Peyer's patch (tissue), 4 donors: ENCODE measurements around the gene KCNT1.

Experiments used
- POLR2A ChIP-seq, 2 donors: fragments of 450-650 bp; IDR thresholded peaks; one replicate each; pipeline ENCODE4 v1.5.1; 2017; ENCODE audit warnings: antibody characterized with exemption in 2 of 2, mild to moderate bottlenecking in 2 of 2, moderate library complexity in 2 of 2
- TF ChIP-seq, protein P1 (sequence below), 6 experiments: fragments of 450-650 bp in 4 of 6; fragments of 200-600 bp in 2 of 6; sonication (generic) in 1 of 6; IDR thresholded peaks; one replicate each; pipeline ENCODE4 v1.5.1; 2017 to 2019; ENCODE audit warnings: antibody characterized with exemption in 6 of 6, mild to moderate bottlenecking in 3 of 6, moderate library complexity in 1 of 6

DNA sequence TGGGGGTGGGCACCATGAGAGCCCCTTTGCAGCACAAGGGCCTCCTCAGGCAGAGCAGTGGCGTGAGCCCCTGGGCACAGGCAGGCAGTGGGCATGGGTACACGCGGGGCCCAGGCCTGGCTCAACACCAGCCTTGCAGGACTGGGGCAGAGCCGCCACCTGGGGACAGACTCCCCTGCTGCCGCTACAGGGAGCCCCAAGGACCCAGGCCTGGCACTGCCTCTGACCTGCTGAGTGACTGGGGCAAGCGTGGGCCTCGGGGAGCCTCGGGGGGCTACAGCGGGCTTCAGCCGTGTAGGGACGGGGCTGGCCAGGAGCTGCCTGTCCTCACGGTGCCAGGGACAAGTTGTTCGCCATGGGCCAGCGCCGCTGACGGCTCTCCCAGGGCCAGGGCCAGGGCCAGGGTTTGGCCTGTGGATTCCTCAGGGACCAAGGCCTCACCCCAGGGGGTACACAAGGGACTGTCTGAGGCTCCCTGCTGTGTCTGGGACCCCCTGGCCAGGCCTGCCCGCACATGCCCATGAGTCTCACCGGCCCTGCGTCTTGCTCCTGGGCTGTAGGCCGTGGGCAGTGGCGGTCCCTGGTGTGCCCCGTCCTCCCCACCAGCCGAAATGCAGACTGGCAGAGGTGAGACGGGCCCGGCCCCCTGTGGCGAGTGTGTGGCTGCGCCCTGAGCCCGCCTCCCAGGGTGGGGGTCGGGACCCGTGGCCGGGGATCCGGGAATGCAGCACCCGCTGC lies 42.5 kb downstream of the KCNT1 start:
- TF ChIP-seq, protein P1, sequence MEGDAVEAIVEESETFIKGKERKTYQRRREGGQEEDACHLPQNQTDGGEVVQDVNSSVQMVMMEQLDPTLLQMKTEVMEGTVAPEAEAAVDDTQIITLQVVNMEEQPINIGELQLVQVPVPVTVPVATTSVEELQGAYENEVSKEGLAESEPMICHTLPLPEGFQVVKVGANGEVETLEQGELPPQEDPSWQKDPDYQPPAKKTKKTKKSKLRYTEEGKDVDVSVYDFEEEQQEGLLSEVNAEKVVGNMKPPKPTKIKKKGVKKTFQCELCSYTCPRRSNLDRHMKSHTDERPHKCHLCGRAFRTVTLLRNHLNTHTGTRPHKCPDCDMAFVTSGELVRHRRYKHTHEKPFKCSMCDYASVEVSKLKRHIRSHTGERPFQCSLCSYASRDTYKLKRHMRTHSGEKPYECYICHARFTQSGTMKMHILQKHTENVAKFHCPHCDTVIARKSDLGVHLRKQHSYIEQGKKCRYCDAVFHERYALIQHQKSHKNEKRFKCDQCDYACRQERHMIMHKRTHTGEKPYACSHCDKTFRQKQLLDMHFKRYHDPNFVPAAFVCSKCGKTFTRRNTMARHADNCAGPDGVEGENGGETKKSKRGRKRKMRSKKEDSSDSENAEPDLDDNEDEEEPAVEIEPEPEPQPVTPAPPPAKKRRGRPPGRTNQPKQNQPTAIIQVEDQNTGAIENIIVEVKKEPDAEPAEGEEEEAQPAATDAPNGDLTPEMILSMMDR (IDR thresholded peaks at IDR 0.05): no peak
- TF ChIP-seq POLR2A (IDR thresholded peaks at IDR 0.05): no peak
